ENCODE measurements around the gene WNT5A.

Gene WNT5A

GRCh38 chr3:55477306-55478303 lies 9.5 kb downstream of the WNT5A start:
- no peak for DNase-seq (ENCODE audit: low read depth)
- TF ChIP-seq, protein P1, sequence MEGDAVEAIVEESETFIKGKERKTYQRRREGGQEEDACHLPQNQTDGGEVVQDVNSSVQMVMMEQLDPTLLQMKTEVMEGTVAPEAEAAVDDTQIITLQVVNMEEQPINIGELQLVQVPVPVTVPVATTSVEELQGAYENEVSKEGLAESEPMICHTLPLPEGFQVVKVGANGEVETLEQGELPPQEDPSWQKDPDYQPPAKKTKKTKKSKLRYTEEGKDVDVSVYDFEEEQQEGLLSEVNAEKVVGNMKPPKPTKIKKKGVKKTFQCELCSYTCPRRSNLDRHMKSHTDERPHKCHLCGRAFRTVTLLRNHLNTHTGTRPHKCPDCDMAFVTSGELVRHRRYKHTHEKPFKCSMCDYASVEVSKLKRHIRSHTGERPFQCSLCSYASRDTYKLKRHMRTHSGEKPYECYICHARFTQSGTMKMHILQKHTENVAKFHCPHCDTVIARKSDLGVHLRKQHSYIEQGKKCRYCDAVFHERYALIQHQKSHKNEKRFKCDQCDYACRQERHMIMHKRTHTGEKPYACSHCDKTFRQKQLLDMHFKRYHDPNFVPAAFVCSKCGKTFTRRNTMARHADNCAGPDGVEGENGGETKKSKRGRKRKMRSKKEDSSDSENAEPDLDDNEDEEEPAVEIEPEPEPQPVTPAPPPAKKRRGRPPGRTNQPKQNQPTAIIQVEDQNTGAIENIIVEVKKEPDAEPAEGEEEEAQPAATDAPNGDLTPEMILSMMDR (IDR thresholded peaks at IDR 0.05; ENCODE audit: control insufficient read depth, insufficient read depth, low read depth, low read length, missing control alignments): no peak
- peak overlapping the region; percentile 68 for H3K4me3 ChIP-seq (ENCODE audit: control insufficient read depth, low read depth, low read length)

GRCh38 chr3:55476515-55476914 lies 10.6 kb downstream of the WNT5A start:
- DNase-seq (ENCODE audit: low read depth): peak; percentile 73
- peak overlapping the region; percentile 68; the same call in 1 of the 2 replicates for H3K4me3 ChIP-seq (ENCODE audit: control insufficient read depth, low read depth, low read length)
- TF ChIP-seq, protein P1 (IDR thresholded peaks at IDR 0.05; ENCODE audit: control insufficient read depth, insufficient read depth, low read depth, low read length, missing control alignments): no peak

DNA sequence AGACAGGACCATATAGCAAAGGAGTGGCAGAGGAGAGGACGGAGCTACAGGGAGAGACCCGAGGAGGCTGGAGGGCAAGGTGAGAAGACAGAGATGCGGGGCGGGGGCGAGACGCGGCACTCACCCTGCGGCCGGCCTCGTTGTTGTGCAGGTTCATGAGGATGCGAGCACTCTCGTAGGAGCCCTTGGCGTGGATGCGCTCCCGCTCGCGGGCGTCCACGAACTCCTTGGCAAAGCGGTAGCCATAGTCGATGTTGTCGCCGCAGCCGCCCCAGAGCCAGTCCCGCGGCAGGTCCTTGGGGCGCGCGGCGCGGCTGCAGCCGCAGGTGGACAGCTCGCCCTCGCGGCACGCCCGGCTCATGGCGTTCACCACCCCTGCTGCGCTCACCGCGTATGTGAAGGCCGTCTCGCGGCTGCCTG lies 12.9 kb downstream of the WNT5A start:
- H3K4me3 ChIP-seq (ENCODE audit: control insufficient read depth, low read depth, low read length): no peak overlapping the region
- TF ChIP-seq, protein P1 (IDR thresholded peaks at IDR 0.05; ENCODE audit: control insufficient read depth, insufficient read depth, low read depth, low read length, missing control alignments): no peak
- no peak for DNase-seq (ENCODE audit: low read depth)

- TF ChIP-seq, protein P1 (IDR thresholded peaks at IDR 0.05; ENCODE audit: control insufficient read depth, insufficient read depth, low read depth, low read length, missing control alignments): no peak
- no peak for DNase-seq (ENCODE audit: low read depth)
- H3K4me3 ChIP-seq (ENCODE audit: control insufficient read depth, low read depth, low read length): no peak overlapping the region
Observed at GRCh38 chr3:55473788-55474187, 13.3 kb downstream of the WNT5A start.

DNA sequence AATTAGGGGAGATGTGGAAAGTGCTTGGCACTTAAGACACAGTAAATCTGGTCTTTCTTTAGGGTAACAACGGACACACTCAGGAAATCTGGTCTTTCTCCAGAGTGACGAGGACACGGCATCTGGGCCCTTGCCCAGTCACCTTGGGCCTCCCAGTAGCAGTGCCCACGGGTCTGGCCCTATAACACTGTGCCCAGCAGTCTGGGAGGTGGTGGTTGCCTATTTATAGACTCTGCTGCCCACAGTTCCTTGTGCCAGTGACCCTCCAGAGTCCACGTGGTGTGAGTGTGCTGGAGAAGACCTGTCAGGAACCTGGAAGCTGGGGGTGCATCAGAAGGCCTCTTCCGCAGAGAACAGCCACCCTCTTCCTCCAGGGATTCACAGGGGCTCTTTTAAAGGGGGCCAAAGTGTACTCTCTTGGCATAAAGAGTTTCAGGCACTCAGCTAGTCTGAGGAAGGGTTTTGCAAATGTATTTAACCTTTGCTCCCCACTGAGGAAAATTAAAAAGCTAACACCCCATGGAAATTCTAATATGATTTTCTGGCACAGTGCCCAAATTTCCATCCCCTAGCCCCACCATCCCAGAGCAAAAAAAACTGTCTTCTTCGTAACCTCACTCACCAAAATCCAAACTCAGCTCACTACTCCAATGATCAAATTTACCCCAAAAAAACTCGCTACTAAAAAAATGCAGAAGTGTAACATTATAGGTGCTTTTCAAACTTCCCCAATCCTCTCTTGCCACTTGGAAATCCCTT lies 15.4 kb downstream of the WNT5A start:
- no peak overlapping the region for H3K4me3 ChIP-seq (ENCODE audit: control insufficient read depth, low read depth, low read length)
- DNase-seq (ENCODE audit: low read depth): no peak

DNA sequence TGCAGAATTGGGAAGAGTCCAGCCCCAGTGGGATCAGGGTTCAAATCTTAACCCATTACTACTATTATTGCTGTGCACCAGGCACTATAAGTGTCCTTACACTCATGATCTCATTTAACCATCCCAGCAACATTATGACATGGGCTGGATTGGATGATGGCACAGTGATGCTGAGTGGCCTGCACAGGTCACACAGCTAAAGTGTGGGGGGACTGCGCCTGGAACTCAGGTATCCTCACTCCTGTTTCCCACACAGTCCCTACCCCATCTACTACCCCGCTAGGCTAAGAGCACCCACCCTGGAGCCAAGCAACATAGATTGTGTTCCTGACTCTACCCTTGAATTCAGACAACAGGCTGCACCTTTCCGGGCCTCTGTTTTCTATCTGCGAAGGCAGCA lies 16.0 kb downstream of the WNT5A start:
- TF ChIP-seq, protein P1 (IDR thresholded peaks at IDR 0.05; ENCODE audit: control insufficient read depth, insufficient read depth, low read depth, low read length, missing control alignments): no peak
- no peak overlapping the region for H3K4me3 ChIP-seq (ENCODE audit: control insufficient read depth, low read depth, low read length)
- no peak for DNase-seq (ENCODE audit: low read depth)

More for the DNA sequence above, 15.4 kb downstream of the WNT5A start:
- TF ChIP-seq, protein P1 (IDR thresholded peaks at IDR 0.05; ENCODE audit: control insufficient read depth, insufficient read depth, low read depth, low read length, missing control alignments): no peak
